Gastrocnemius medialis (tissue), 4 donors: ENCODE results near the gene DCLK2. TPM values are rescaled to one million over a fixed set of nuclear protein-coding genes. Genes with fewer than 3 reads are reported as not detected.

Source experiments
- ATAC-seq, 2 donors: fragments of 150-250 bp; one replicate each; pipeline ENCODE4 v1.9.1; 2016
- DNase-seq, 2 donors: peaks; one replicate each; pipeline ENCODE4 v3.0.0-alpha.2; 2019
- H3K27ac ChIP-seq, 4 donors: fragments of 200-600 bp; sonication (generic); 1 replicate in 1 of 4; 2 replicates in 3 of 4; pipeline ENCODE4 v1.5.1; 2016 to 2018; ENCODE audit warnings: mild to moderate bottlenecking in 2 of 4, moderate library complexity in 1 of 4
- H3K27me3 ChIP-seq, 3 donors: fragments of 200-600 bp; sonication (generic) in 2 of 3; 1 replicate in 1 of 3; 2 replicates in 2 of 3; pipeline versions ENCODE4 v1.5.1 to v1.6.0; 2016 to 2019; ENCODE audit warnings: mild to moderate bottlenecking in 1 of 3, moderate library complexity in 1 of 3
- H3K36me3 ChIP-seq, 2 donors: fragments of 200-600 bp; sonication (generic) in 1 of 2; one replicate each; pipeline ENCODE4 v1.5.1; 2017 to 2018
- H3K4me1 ChIP-seq, 2 donors: fragments of 200-600 bp; sonication (generic) in 1 of 2; one replicate each; pipeline ENCODE4 v1.5.1; 2016 to 2017; ENCODE audit warnings: mild to moderate bottlenecking in 2 of 2
- H3K4me3 ChIP-seq, 4 donors: fragments of 200-600 bp; sonication (generic) in 3 of 4; 1 replicate in 1 of 4; 2 replicates in 3 of 4; pipeline ENCODE4 v1.5.1; 2016 to 2019; ENCODE audit warnings: mild to moderate bottlenecking in 2 of 4
- H3K9me3 ChIP-seq, 3 donors: fragments of 200-600 bp; sonication (generic) in 2 of 3; 1 replicate in 1 of 3; 2 replicates in 2 of 3; pipeline ENCODE4 v1.5.1; 2016 to 2019
- POLR2A ChIP-seq, 2 donors: fragments of 450-650 bp; IDR thresholded peaks; one replicate each; pipeline ENCODE4 v1.6.1; 2017; ENCODE audit warnings: antibody characterized with exemption in 2 of 2, mild to moderate bottlenecking in 2 of 2, moderate library complexity in 2 of 2
- in situ Hi-C, 4 donors: fragments of 200-750 bp; cut with MboI; loops; one replicate each; pipeline versions ENCODE4 v1.15.0 to v1.8.0; 2017; ENCODE audit warnings: low sequenced_read_pairs in 4 of 4
- intact Hi-C: fragments of 100-400 bp; cut with DNase I; formaldehyde crosslinking; loops from one replicate; pipeline ENCODE4 v1.15.1; 2023; ENCODE audit warnings: low total_unique reads
- total RNA-seq, 4 donors: library from RNA; depleted of rRNA; stranded (reverse); fragments of >200 nt; gene quantifications; one replicate each; pipeline versions ENCODE4 v1.1.0 to v1.2.3, GENCODE V29; 2016
- TF ChIP-seq, protein P1 (sequence below), 5 experiments: fragments of 450-650 bp in 3 of 5; fragments of 200-600 bp in 2 of 5; sonication (generic) in 2 of 5; IDR thresholded peaks in 4 of 5; conservative IDR thresholded peaks in 1 of 5; 1 replicate in 4 of 5; 2 replicates in 1 of 5; pipeline ENCODE4 v1.5.1; 2016 to 2019; ENCODE audit warnings: antibody characterized with exemption in 5 of 5, mild to moderate bottlenecking in 3 of 5, moderate library complexity in 3 of 5

Gene DCLK2
- total RNA-seq, 4 donors from 2014 or later = 0.29 to 0.97 (median 0.47) TPM

DNA sequence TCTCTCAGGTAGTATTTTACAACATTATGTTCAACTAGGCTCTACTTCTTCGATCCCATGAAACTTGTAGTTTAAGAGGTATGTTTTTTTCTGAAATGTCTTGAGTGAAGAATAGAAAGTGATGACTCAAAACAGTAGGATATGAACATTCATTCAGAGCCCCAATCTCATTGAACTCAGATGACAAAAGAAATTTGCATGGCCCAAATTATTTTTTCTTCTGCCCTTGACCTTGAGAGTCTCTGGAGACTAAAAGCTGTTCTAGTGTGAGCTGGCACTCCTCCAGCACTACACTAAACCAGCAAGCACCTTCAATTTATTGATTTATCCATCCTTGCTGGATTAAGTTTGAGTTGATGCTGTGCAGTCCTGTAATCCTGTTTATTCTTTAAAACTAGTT, 4.0 kb downstream of the DCLK2 start:
- in situ Hi-C loops = no loop called here
- DNase-seq (no peak), ATAC-seq (no peak)
- no peaks in the 10 kb centered on the region for H3K36me3 ChIP-seq
- no peak overlapping the region for H3K4me3 ChIP-seq
- no peak overlapping the region for H3K27ac ChIP-seq
- no peaks in the 10 kb centered on the region for H3K9me3 ChIP-seq
- intact Hi-C loops = no loop called here
- TF ChIP-seq, protein P1, sequence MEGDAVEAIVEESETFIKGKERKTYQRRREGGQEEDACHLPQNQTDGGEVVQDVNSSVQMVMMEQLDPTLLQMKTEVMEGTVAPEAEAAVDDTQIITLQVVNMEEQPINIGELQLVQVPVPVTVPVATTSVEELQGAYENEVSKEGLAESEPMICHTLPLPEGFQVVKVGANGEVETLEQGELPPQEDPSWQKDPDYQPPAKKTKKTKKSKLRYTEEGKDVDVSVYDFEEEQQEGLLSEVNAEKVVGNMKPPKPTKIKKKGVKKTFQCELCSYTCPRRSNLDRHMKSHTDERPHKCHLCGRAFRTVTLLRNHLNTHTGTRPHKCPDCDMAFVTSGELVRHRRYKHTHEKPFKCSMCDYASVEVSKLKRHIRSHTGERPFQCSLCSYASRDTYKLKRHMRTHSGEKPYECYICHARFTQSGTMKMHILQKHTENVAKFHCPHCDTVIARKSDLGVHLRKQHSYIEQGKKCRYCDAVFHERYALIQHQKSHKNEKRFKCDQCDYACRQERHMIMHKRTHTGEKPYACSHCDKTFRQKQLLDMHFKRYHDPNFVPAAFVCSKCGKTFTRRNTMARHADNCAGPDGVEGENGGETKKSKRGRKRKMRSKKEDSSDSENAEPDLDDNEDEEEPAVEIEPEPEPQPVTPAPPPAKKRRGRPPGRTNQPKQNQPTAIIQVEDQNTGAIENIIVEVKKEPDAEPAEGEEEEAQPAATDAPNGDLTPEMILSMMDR (IDR thresholded peaks at IDR 0.05 in 4 of 5, conservative IDR thresholded peaks at IDR 0.05 in 1 of 5) = no peak
- TF ChIP-seq POLR2A (IDR thresholded peaks at IDR 0.05) = no peak
- H3K4me1 ChIP-seq = peaks cover 0 to 4% of the 10 kb centered on the region in 2 donors
- peaks cover 0 to 5% (median 0%) of the 10 kb centered on the region in 3 donors for H3K27me3 ChIP-seq

- ATAC-seq (no peak), DNase-seq (no peak)
- in situ Hi-C loops (no loop called here), intact Hi-C loops (no loop called here)
- no peaks in the 10 kb centered on the region for H3K4me1 ChIP-seq
- TF ChIP-seq POLR2A (IDR thresholded peaks at IDR 0.05) = no peak
- TF ChIP-seq, protein P1 (IDR thresholded peaks at IDR 0.05 in 4 of 5, conservative IDR thresholded peaks at IDR 0.05 in 1 of 5) = no peak
- H3K4me3 ChIP-seq = no peak overlapping the region
- H3K27me3 ChIP-seq = no peaks in the 10 kb centered on the region
- no peaks in the 10 kb centered on the region for H3K36me3 ChIP-seq
- no peak overlapping the region for H3K27ac ChIP-seq
- no peaks in the 10 kb centered on the region for H3K9me3 ChIP-seq
Observed at GRCh38 chr4:150087006-150087405, 8.8 kb downstream of the DCLK2 start.

DNA sequence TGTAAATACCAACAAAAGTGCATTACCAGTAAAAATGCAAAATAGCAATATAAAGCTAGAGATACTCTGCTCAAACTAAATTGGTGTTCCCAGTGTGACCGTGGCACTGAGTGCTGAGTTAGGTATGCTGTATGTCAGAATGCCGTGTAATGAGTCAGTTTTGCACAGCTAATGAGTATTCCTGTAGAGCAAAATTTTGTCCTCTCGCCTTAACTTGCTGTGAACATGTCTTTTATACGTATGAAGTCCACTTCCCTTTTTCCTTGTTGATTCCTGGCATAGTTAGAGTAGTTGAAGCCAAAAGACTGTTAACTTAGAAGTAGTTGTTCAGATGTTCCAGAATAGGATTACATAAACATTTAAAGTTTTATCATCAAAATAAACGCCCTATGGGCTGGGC, 11.5 kb downstream of the DCLK2 start:
- no peaks in the 10 kb centered on the region for H3K27me3 ChIP-seq
- in situ Hi-C loops = no loop called here
- H3K4me3 ChIP-seq = no peak overlapping the region
- no peak for TF ChIP-seq POLR2A (IDR thresholded peaks at IDR 0.05)
- TF ChIP-seq, protein P1 (IDR thresholded peaks at IDR 0.05 in 4 of 5, conservative IDR thresholded peaks at IDR 0.05 in 1 of 5) = no peak
- H3K9me3 ChIP-seq = no peaks in the 10 kb centered on the region
- intact Hi-C loops = no loop called here
- ATAC-seq = no peak
- no peak for DNase-seq
- no peak overlapping the region for H3K27ac ChIP-seq
- H3K4me1 ChIP-seq = no peaks in the 10 kb centered on the region
- H3K36me3 ChIP-seq = no peaks in the 10 kb centered on the region

- Histone ChIP-seq H3K9me3 (no peaks in the 10 kb centered on the region), H3K4me3 (no peak overlapping the region), H3K4me1 (no peaks in the 10 kb centered on the region), H3K36me3 (no peaks in the 10 kb centered on the region), H3K27ac (no peak overlapping the region), H3K27me3 (no peaks in the 10 kb centered on the region)
- intact Hi-C loops (no loop called here), in situ Hi-C loops (no loop called here)
- no peak for ATAC-seq
- TF ChIP-seq POLR2A (IDR thresholded peaks at IDR 0.05) = no peak
- TF ChIP-seq, protein P1 (IDR thresholded peaks at IDR 0.05 in 4 of 5, conservative IDR thresholded peaks at IDR 0.05 in 1 of 5) = no peak
- no peak for DNase-seq
Observed at GRCh38 chr4:150090836-150091235, 12.6 kb downstream of the DCLK2 start.

- in situ Hi-C loops = no loop called here
- intact Hi-C loops = no loop called here
- DNase-seq (no peak), ATAC-seq (no peak)
- Histone ChIP-seq H3K4me3 (no peak overlapping the region), H3K36me3 (no peaks in the 10 kb centered on the region), H3K27ac (no peak overlapping the region), H3K9me3 (no peaks in the 10 kb centered on the region), H3K27me3 (no peaks in the 10 kb centered on the region), H3K4me1 (no peaks in the 10 kb centered on the region)
- no peak for TF ChIP-seq POLR2A (IDR thresholded peaks at IDR 0.05)
- TF ChIP-seq, protein P1 (IDR thresholded peaks at IDR 0.05 in 4 of 5, conservative IDR thresholded peaks at IDR 0.05 in 1 of 5) = no peak
Observed at GRCh38 chr4:150094676-150095075, 16.4 kb downstream of the DCLK2 start.
